ENCODE measurements around the gene MPND. TPM values are rescaled to one million over a fixed set of nuclear protein-coding genes. Genes with fewer than 3 reads are reported as not detected.

MPND gene, protein sequence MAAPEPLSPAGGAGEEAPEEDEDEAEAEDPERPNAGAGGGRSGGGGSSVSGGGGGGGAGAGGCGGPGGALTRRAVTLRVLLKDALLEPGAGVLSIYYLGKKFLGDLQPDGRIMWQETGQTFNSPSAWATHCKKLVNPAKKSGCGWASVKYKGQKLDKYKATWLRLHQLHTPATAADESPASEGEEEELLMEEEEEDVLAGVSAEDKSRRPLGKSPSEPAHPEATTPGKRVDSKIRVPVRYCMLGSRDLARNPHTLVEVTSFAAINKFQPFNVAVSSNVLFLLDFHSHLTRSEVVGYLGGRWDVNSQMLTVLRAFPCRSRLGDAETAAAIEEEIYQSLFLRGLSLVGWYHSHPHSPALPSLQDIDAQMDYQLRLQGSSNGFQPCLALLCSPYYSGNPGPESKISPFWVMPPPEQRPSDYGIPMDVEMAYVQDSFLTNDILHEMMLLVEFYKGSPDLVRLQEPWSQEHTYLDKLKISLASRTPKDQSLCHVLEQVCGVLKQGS
- 11.1 TPM for total RNA-seq

DNA sequence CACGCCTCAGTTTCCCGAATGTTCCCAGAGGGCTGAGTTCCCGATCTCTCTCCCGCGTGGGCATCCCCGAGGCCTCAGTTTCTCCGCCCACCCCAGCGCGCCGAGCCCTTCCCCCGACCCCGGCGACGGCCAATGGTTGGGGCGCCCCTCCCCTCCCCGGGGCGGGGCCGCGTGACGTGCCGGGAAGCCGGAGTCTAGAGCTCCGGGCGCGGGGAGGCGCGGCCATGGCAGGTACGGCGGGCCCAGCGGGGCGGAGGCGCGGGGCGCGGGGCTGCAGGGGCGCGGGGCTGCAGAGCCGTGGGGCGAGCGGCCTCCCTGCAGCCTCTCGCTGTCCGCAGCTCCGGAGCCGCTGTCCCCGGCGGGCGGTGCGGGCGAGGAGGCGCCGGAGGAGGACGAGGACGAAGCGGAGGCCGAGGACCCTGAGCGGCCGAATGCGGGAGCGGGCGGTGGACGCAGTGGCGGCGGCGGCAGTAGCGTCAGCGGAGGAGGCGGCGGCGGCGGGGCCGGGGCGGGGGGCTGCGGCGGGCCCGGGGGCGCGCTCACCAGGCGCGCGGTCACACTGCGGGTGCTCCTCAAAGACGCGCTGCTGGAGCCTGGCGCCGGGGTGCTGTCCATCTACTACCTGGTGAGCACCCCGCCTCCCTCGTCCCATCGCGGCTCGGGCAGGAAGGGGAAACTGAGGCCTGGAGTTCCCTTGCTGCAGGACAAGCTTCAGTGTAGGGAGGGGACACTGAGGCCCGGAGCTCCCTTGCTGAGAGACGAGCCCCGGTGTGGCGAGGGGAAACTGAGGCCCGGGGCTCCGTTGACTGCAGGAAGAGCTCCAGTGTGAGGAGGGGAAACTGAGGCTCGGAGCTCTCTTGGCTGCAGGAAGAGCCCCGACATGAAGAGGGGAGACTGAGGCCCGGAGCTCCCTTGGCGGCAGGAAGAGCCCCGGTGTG is at the start of gene MPND:
MPND (plus strand) TSS at position 193 of the 938 bp plus-strand sequence; CDS start at position 225, 32 bp downstream.

GRCh38 chr19:4302243-4302640 is 41.1 kb upstream of the MPND start, which contains the start of gene TMIGD2:
TSS of gene TMIGD2 (minus strand) at chr19:4302389. CDS start at chr19:4302385, 4 bp downstream.

DNA sequence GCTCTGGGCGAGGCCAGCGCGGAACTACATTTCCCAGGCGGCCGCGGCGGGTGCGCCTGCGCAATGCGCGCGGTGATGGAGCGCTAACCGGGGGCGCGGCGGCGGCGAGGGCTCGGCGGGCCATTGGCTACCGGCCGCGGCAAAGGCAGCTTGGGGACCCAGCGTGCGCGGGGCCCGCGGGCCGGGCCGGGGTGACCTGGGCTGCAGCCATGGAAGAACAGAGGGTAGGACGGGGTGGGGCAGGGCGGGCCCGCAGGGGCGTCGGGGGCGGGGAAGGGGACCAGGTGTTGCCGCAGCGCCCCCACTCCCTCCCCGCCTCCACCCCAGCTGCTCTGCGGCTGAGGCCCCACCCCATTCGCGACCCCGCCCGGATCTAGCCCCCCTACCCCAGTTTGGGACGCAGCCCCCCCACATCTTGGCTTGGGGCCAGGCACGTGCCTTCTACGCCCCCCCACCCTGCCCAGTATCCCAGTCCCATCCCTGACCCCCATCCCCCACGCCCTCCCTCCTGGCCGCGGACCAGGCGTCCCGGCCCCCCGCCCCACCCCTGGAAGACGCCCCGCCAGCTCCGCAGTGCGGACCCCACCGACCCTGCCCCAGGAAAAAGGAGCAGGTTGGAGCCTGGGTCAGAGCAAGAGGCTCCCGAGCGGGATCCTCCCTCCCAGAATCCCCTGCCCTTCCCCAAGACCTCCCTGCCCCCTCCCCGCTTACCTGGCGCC is 38.7 kb upstream of the MPND start, which contains the start of gene FSD1:
FSD1 (plus strand) TSS at position 61 of the 719 bp plus-strand sequence; CDS start at position 210, 149 bp downstream.

DNA sequence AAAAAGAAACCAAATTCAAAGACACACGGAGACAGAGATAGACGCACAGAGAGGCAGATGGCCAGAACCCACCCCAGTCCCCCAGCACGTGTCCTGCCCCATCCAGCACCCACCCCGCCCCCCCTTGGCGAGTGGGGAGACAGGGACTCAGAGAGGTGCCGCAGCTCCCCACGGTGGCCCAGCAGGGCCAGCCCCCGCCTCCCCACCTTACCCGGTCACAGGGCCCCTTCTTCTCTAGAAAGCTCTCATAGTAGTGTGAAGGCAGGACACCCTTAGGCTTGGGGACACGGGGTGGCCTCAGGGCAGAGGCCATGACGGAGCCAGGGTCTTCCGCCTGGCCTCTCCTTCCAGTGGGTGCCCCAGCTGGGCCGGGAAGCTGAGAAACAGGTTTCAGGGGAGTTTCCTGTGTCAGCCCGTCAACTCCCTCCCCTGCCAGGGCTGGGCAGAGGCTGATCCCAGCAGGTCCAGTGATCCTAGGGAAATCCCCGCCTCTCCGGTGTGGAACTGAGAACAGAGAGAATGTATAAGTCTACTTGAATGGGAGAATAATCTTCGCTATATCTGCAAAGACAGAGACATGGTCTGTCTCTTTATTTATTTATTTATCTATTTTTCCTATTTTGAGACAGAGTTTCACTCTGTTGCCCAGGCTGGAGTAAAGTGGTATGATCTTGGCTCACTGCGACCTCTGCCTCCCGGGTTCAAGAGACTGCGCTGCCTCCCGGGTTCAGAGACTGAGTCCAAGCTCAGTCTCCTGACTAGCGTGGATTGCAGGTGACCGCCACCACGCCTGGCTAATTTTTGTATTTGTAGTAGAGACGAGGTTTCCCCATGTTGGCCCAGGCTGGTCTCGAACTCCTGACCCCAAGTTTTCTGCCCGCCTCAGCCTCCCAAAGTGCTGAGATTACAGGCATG is 4.7 kb upstream of the MPND start, which contains the start of gene STAP2:
STAP2 (minus strand) TSS at position 387 of the 915 bp plus-strand sequence; CDS start at position 313, 74 bp downstream.

DNA sequence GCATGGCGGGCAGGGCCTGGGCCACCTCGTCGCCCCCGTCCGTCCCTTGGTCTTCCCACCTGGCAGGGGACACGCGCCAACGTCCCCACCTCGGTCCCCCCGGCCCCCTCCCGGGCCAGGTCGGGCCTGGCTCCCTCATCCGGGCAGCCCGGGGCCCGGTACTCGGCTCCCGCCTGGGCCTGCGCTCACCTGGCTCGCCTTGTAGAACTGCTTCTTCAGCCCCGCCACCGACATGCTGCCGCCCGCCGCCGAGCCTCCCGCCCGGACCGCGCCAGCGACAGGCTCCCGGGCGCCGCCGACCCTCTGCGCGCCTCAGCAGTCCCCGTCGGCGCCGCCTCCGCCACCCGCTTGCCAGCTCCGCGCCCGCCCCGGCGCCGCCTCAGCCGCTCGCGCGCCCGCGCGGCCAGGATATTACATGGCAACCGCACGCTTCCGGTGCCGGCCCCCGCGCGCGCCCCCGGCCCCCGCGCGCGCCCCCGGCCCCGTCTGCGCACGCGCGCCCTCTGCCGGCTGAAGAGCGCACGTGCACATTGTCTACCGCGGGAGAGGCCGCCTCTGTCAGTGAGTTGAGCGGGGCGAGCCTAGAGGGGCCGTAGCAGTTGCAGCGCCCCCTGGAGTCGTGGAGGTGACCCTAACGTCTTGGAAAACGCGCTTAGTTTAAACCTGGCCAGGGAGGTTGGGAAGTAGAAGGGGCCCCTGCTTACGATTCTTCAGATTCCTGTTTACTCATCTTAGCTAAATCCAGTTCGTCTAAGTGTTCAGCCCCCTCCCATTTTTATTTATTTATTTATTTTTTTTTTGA is 57.0 kb downstream of the MPND start, which contains the start of gene SH3GL1:
SH3GL1 (minus strand) TSS at position 413 of the 802 bp plus-strand sequence; CDS start at position 234, 179 bp downstream.

DNA sequence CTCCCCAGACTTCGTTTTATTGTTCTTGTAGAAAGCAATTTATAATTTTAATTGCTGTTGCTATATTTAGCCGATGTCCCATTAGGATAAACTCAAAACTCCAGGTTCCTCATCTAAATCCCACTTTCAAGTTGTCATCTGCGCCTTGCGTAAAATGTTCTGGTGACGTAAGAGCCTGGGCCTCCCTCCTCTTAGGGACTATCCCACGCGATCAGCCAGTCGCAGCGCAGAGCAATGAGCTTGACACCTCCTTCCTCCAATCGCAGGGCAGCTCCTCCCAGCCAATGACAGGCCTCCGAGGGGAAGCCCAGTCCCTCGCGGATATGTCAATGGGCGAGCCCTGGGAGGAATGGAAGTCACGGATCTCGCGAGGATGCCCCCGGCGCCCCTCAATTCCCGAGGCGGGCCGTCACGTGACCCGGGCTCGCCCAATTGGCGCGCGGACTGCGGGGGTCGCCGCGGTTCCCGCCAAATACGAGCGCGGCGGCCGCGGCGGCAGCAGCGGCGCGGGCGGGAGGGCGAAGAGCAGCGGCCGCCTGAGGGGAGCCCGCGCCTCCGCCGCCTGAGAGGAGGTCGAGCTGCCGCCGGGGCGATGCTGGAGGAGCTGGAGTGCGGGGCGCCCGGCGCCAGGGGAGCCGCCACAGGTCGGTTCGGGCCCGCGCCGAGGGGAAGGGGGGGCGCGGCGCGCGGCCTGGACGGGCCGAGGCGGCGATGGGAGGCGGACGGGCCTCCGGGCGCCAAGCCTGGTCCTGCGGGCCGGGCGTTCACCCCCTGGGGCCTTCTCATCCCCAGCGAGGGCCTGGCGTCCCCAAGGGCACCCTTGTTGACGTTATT is 59.0 kb downstream of the MPND start, which contains the start of gene CHAF1A:
CHAF1A (plus strand) TSS at position 470 of the 834 bp plus-strand sequence; CDS start at position 593, 123 bp downstream.

Other genes with a start within 250 kb of the MPND start
- 86.9 TPM for gene MAP2K2, start 219.4 kb upstream of the MPND start, total RNA-seq
- not detected for gene CREB3L3, start 189.9 kb upstream of the MPND start, total RNA-seq
- 10.0 TPM for gene SIRT6, start 161.0 kb upstream of the MPND start, total RNA-seq
- gene ANKRD24, start 160.9 kb upstream of the MPND start, total RNA-seq = 4.0 TPM
- 0.77 TPM for gene EBI3, start 114.0 kb upstream of the MPND start, total RNA-seq
- 23.4 TPM for gene YJU2, start 96.5 kb upstream of the MPND start, total RNA-seq
- gene SHD, start 64.3 kb upstream of the MPND start, total RNA-seq = 11.7 TPM
- 0.49 TPM for gene TMIGD2, start 41.2 kb upstream of the MPND start, total RNA-seq
- gene FSD1, start 39.0 kb upstream of the MPND start, total RNA-seq = 16.4 TPM
- 7.3 TPM for gene STAP2, start 4.7 kb upstream of the MPND start, total RNA-seq
- 38.6 TPM for gene SH3GL1, start 57.0 kb downstream of the MPND start, total RNA-seq
- gene CHAF1A, start 59.1 kb downstream of the MPND start, total RNA-seq = 12.3 TPM
- gene UBXN6, start 114.2 kb downstream of the MPND start, total RNA-seq = 84.2 TPM
- gene HDGFL2, start 128.7 kb downstream of the MPND start, total RNA-seq = 53.3 TPM
- gene PLIN4, start 174.9 kb downstream of the MPND start, total RNA-seq = 3.1 TPM
- gene PLIN5, start 191.7 kb downstream of the MPND start, total RNA-seq = 1.8 TPM
- gene LRG1, start 196.5 kb downstream of the MPND start, total RNA-seq = 0.99 TPM
- 13.1 TPM for gene SEMA6B, start 216.1 kb downstream of the MPND start, total RNA-seq

All from camera-type eye (tissue), 1 donor.